Vagina (tissue), 2 donors: ENCODE measurements around the gene TGDS. TPM values are rescaled to one million over a fixed set of nuclear protein-coding genes. Genes with fewer than 3 reads are reported as not detected.
"Not testable (repeated sequence)": the region's sequence is repeated elsewhere in the genome, so short reads cannot be mapped to it uniquely, and the experiment has no call there.

ENCODE experiments used
- DNase-seq, 2 donors: peaks; one replicate each; pipeline ENCODE4 v3.0.0-alpha.2; 2017; ENCODE audit errors: extremely low spot score in 2 of 2
- H3K27ac ChIP-seq: fragments of 200-600 bp; sonication (generic); one replicate; pipeline ENCODE4 v1.5.1; 2019
- H3K27me3 ChIP-seq: fragments of 200-600 bp; sonication (generic); one replicate; pipeline ENCODE4 v1.5.1; 2019
- H3K36me3 ChIP-seq, 2 donors: fragments of 200-600 bp; sonication (generic); one replicate each; pipeline ENCODE4 v1.5.1; 2017 to 2019
- H3K4me1 ChIP-seq: fragments of 200-600 bp; sonication (generic); one replicate; pipeline ENCODE4 v1.5.1; 2019
- H3K4me3 ChIP-seq, 2 donors: fragments of 200-600 bp; sonication (generic); 1 replicate in 1 of 2; 2 replicates in 1 of 2; pipeline ENCODE4 v1.5.1; 2016 to 2019
- H3K9me3 ChIP-seq: fragments of 200-600 bp; sonication (generic); one replicate; pipeline ENCODE4 v1.5.1; 2019
- POLR2A ChIP-seq, 2 donors: fragments of 450-650 bp; IDR thresholded peaks; one replicate each; pipeline ENCODE4 v1.6.1; 2017; ENCODE audit warnings: antibody characterized with exemption in 2 of 2, mild to moderate bottlenecking in 2 of 2, moderate library complexity in 2 of 2
- POLR2AphosphoS5 ChIP-seq, 2 donors: sonication (generic); formaldehyde crosslinking; IDR thresholded peaks; one replicate each; pipeline ENCODE4 v1.9.0; 2017; ENCODE audit warnings: antibody characterized with exemption in 2 of 2, mild to moderate bottlenecking in 2 of 2, low read depth in 1 of 2; ENCODE audit not compliant: insufficient read depth in 1 of 2
- intact Hi-C: fragments of 100-400 bp; cut with DNase I; formaldehyde crosslinking; loops from one replicate; pipeline ENCODE4 v1.15.1; 2023
- total RNA-seq: library from RNA; depleted of rRNA; stranded (reverse); fragments of >200 nt; gene quantifications from one replicate; pipeline ENCODE4 v1.2.3, GENCODE V29; 2016
- TF ChIP-seq, protein P1 (sequence below), 3 experiments: fragments of 450-650 bp in 2 of 3; fragments of 200-600 bp in 1 of 3; sonication (generic) in 1 of 3; IDR thresholded peaks; one replicate each; pipeline ENCODE4 v1.5.1; 2017 to 2019; ENCODE audit warnings: antibody characterized with exemption in 3 of 3, mild to moderate bottlenecking in 2 of 3, moderate library complexity in 2 of 3

The TGDS gene
- total RNA-seq, 1 donor from 2014 or later = 9.6 TPM

GRCh38 chr13:94535231-94535630 is 60.7 kb downstream of the TGDS start:
- H3K4me3 ChIP-seq = no peak overlapping the region
- H3K36me3 ChIP-seq = no peaks in the 10 kb centered on the region
- TF ChIP-seq, protein P1, sequence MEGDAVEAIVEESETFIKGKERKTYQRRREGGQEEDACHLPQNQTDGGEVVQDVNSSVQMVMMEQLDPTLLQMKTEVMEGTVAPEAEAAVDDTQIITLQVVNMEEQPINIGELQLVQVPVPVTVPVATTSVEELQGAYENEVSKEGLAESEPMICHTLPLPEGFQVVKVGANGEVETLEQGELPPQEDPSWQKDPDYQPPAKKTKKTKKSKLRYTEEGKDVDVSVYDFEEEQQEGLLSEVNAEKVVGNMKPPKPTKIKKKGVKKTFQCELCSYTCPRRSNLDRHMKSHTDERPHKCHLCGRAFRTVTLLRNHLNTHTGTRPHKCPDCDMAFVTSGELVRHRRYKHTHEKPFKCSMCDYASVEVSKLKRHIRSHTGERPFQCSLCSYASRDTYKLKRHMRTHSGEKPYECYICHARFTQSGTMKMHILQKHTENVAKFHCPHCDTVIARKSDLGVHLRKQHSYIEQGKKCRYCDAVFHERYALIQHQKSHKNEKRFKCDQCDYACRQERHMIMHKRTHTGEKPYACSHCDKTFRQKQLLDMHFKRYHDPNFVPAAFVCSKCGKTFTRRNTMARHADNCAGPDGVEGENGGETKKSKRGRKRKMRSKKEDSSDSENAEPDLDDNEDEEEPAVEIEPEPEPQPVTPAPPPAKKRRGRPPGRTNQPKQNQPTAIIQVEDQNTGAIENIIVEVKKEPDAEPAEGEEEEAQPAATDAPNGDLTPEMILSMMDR (IDR thresholded peaks at IDR 0.05) = no peak
- TF ChIP-seq POLR2AphosphoS5 (IDR thresholded peaks at IDR 0.05; ENCODE audit: insufficient read depth in 1 of 2, low read depth in 1 of 2) (no peak), POLR2A (IDR thresholded peaks at IDR 0.05) (no peak)
- intact Hi-C loops = no loop called here
- no peak overlapping the region for H3K27ac ChIP-seq
- no peaks in the 10 kb centered on the region for H3K9me3 ChIP-seq
- no peaks in the 10 kb centered on the region for H3K27me3 ChIP-seq
- H3K4me1 ChIP-seq = no peaks in the 10 kb centered on the region
- no peak for DNase-seq

DNA sequence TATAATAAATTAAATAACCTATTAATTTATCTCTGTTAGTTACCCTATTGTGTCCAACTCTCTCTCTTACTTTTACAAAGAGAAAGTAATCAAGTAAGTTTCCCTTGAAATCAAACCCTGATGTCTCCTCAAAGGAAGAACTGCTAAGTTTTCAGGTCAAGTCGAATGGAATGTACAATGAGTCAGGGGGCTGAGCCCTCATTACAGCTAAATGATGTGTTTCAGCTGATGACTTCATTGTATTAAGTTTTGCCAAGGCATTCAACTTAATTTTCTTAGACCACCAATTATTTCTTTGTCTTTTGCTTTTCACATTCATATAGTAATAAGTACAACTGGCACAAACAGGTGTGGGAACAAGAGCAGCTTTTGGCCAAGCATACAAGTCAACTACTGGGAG is 61.8 kb downstream of the TGDS start:
- no peaks in the 10 kb centered on the region for H3K27me3 ChIP-seq
- no peak overlapping the region for H3K4me3 ChIP-seq
- no peaks in the 10 kb centered on the region for H3K36me3 ChIP-seq
- intact Hi-C loops = no loop called here
- DNase-seq = no peak
- no peaks in the 10 kb centered on the region for H3K9me3 ChIP-seq
- no peak overlapping the region for H3K27ac ChIP-seq
- H3K4me1 ChIP-seq = no peaks in the 10 kb centered on the region
- TF ChIP-seq POLR2AphosphoS5 (IDR thresholded peaks at IDR 0.05; ENCODE audit: insufficient read depth in 1 of 2, low read depth in 1 of 2) = no peak
- no peak for TF ChIP-seq POLR2A (IDR thresholded peaks at IDR 0.05)

GRCh38 chr13:94532278-94532677 is 63.7 kb downstream of the TGDS start:
- intact Hi-C loops, H3K4me3 ChIP-seq: not testable (repeated sequence)

DNA sequence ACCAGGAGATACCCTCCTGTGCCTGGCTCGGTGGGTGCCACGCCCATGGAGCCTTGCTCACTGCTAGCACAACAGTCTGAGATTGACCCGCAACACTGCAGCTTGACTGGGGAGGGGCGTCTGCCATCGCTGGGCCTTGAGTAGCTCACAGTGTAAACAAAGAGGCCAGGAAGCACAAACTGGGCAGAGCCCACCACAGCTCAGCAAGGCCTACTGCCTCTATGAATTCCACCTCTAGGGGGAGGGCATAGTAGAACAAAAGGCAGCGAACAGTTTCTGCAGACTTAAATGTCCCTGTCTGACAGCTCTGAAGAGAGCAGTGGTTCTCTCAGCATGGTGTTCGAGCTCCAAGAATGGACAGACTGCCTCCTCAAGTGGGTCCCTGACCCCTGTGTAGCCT is 69.0 kb downstream of the TGDS start:
- H3K9me3 ChIP-seq, intact Hi-C loops: not testable (repeated sequence)

More at GRCh38 chr13:94532278-94532677, 63.7 kb downstream of the TGDS start:
- H3K27me3 ChIP-seq, H3K9me3 ChIP-seq, DNase-seq, H3K36me3 ChIP-seq, H3K27ac ChIP-seq, H3K4me1 ChIP-seq: not testable (repeated sequence)

DNA sequence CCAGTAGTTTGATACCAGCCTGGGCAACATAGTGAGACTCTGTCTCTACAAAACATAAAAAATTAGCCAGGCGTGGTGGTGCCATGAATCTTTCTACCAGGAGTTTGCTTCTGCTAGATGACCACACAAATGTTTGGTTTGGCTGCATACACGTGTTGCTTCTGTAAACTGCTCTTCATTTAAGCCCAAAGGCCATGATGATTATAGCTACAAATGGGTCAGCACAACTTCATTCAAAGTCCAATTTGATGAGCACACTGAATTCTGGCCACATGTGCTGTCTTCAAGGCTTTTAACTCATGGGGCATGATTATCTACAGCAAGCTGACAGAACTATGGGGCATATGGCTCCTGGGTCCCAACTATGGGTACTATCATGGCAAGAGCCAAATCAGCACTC is 70.2 kb downstream of the TGDS start:
- Histone ChIP-seq H3K4me3 (no peak overlapping the region), H3K36me3 (no peaks in the 10 kb centered on the region), H3K4me1 (no peaks in the 10 kb centered on the region), H3K27ac (no peak overlapping the region), H3K9me3 (no peaks in the 10 kb centered on the region), H3K27me3 (no peaks in the 10 kb centered on the region)
- intact Hi-C loops = no loop called here
- DNase-seq = no peak
- TF ChIP-seq POLR2A (IDR thresholded peaks at IDR 0.05) = no peak
- TF ChIP-seq, protein P1 (IDR thresholded peaks at IDR 0.05) = no peak
- no peak for TF ChIP-seq POLR2AphosphoS5 (IDR thresholded peaks at IDR 0.05; ENCODE audit: insufficient read depth in 1 of 2, low read depth in 1 of 2)

More for the DNA sequence above, 69.0 kb downstream of the TGDS start:
- H3K36me3 ChIP-seq, H3K27me3 ChIP-seq, H3K4me3 ChIP-seq, H3K4me1 ChIP-seq, H3K27ac ChIP-seq, DNase-seq: not testable (repeated sequence)

DNA sequence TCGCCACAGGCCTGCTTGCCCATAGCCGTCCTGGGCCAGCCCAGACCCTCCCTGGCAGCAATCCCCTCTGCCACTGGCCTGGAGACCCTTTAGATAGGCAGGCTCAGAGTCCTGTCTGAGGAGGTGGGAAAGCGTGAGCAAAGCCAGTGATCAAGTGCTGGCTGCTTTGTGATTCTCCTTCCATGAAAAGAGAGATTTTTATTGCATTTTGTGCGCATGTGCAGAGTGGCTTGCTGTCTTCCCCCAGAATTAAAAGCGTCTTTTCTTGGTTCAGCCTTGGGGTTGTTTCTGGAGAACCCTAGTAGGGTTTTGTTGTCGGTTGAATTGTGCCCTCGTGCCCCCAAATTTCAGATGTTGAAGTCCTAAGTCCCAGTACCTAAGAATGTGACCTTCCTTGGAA is 71.5 kb downstream of the TGDS start:
- TF ChIP-seq, protein P1 (IDR thresholded peaks at IDR 0.05) = no peak
- TF ChIP-seq POLR2AphosphoS5 (IDR thresholded peaks at IDR 0.05; ENCODE audit: insufficient read depth in 1 of 2, low read depth in 1 of 2) = no peak
- TF ChIP-seq POLR2A (IDR thresholded peaks at IDR 0.05) = no peak
- Histone ChIP-seq H3K9me3 (no peaks in the 10 kb centered on the region), H3K27ac (no peak overlapping the region), H3K27me3 (no peaks in the 10 kb centered on the region), H3K4me3 (no peak overlapping the region), H3K4me1 (no peaks in the 10 kb centered on the region), H3K36me3 (no peaks in the 10 kb centered on the region)
- intact Hi-C loops = no loop called here
- no peak for DNase-seq

Other genes starting within 250 kb of the TGDS start
- gene DCT, start 116.5 kb downstream of the TGDS start, total RNA-seq = not detected
- gene GPR180, start 5.7 kb upstream of the TGDS start, total RNA-seq = 5.6 TPM
- gene SOX21, start 116.4 kb upstream of the TGDS start, total RNA-seq = 1.2 TPM